ENCODE data around the gene NKD2.

DNA sequence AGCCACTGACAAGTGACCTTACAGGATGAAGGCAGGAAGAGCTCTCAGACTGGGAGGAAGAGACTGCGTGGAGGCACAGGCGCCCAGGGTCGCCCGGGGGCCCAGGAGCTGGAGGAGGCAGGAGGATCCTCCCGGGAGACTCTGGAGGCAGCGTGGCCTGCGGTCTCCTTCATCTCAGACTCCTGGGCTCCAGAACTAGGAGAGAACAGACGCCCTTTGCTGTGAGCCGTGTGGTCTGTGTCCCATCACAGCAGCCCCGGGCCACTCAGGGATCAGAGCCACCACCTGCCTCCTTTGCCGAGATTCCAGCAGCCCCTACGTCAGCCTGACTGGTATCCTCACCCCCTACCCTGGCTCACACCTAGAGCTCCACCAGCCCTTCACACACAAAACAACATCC lies 58.1 kb downstream of the NKD2 start:
- TF ChIP-seq, protein P1, sequence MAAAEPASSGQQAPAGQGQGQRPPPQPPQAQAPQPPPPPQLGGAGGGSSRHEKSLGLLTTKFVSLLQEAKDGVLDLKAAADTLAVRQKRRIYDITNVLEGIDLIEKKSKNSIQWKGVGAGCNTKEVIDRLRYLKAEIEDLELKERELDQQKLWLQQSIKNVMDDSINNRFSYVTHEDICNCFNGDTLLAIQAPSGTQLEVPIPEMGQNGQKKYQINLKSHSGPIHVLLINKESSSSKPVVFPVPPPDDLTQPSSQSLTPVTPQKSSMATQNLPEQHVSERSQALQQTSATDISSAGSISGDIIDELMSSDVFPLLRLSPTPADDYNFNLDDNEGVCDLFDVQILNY (CRISPR knock-in tag; IDR thresholded peaks at IDR 0.05): no peak
- TF ChIP-seq, protein P2, sequence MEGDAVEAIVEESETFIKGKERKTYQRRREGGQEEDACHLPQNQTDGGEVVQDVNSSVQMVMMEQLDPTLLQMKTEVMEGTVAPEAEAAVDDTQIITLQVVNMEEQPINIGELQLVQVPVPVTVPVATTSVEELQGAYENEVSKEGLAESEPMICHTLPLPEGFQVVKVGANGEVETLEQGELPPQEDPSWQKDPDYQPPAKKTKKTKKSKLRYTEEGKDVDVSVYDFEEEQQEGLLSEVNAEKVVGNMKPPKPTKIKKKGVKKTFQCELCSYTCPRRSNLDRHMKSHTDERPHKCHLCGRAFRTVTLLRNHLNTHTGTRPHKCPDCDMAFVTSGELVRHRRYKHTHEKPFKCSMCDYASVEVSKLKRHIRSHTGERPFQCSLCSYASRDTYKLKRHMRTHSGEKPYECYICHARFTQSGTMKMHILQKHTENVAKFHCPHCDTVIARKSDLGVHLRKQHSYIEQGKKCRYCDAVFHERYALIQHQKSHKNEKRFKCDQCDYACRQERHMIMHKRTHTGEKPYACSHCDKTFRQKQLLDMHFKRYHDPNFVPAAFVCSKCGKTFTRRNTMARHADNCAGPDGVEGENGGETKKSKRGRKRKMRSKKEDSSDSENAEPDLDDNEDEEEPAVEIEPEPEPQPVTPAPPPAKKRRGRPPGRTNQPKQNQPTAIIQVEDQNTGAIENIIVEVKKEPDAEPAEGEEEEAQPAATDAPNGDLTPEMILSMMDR (IDR thresholded peaks at IDR 0.05): no peak
- TF ChIP-seq SP1 (CRISPR knock-in tag; conservative IDR thresholded peaks at IDR 0.05) (no peak), ZNF671 (CRISPR knock-in tag; IDR thresholded peaks at IDR 0.05) (no peak), ZBTB21 (CRISPR knock-in tag; IDR thresholded peaks at IDR 0.05; ENCODE audit: borderline replicate concordance) (no peak), ZNF121 (CRISPR knock-in tag; IDR thresholded peaks at IDR 0.05) (no peak), JAZF1 (CRISPR knock-in tag; IDR thresholded peaks at IDR 0.05) (no peak), FOXP1 (CRISPR knock-in tag; IDR thresholded peaks at IDR 0.05; ENCODE audit: borderline replicate concordance) (no peak)
- TF ChIP-seq, protein P3, sequence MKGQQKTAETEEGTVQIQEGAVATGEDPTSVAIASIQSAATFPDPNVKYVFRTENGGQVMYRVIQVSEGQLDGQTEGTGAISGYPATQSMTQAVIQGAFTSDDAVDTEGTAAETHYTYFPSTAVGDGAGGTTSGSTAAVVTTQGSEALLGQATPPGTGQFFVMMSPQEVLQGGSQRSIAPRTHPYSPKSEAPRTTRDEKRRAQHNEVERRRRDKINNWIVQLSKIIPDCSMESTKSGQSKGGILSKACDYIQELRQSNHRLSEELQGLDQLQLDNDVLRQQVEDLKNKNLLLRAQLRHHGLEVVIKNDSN (CRISPR knock-in tag; IDR thresholded peaks at IDR 0.05): no peak
- TF ChIP-seq, protein P4, sequence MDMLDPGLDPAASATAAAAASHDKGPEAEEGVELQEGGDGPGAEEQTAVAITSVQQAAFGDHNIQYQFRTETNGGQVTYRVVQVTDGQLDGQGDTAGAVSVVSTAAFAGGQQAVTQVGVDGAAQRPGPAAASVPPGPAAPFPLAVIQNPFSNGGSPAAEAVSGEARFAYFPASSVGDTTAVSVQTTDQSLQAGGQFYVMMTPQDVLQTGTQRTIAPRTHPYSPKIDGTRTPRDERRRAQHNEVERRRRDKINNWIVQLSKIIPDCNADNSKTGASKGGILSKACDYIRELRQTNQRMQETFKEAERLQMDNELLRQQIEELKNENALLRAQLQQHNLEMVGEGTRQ (CRISPR knock-in tag; IDR thresholded peaks at IDR 0.05): no peak

Data from WTC11 (cell line).